WTC11 (cell line): ENCODE measurements around the gene PDZD2. TPM values are rescaled to one million over a fixed set of nuclear protein-coding genes. Genes with fewer than 3 reads are reported as not detected.

ENCODE experiments used
- ATAC-seq: fragments of 200-7000 bp; cut with Tn5 transposase; 2 replicates; pipeline ENCODE4 v1.10.0; 2021; ENCODE audit warnings: mild to moderate bottlenecking, moderate library complexity
- CTCF ChIA-PET: fragments of 300-600 bp; sonication (Branson Sonifier 250); formaldehyde crosslinking; loops from one replicate; lab custom pipeline; 2021; ENCODE audit warnings: antibody characterized with exemption; lab: Charles Lee
- POLR2A ChIA-PET: fragments of 350-600 bp; sonication (Branson Sonifier 250); formaldehyde crosslinking; loops from one replicate; lab custom pipeline; 2021; ENCODE audit warnings: antibody characterized with exemption; lab: Charles Lee
- DNase-seq: peaks from one replicate; pipeline ENCODE4 v3.0.0; 2021; ENCODE audit warnings: low spot score
- H3K27ac Mint-ChIP-seq: 2 replicates; pipeline ENCODE4 v1.8.0; 2021; ENCODE audit warnings: mixed read lengths
- H3K27me3 Mint-ChIP-seq: 2 replicates; pipeline ENCODE4 v1.8.0; 2021; ENCODE audit warnings: low read depth, mild to moderate bottlenecking, moderate library complexity, mixed read lengths
- H3K36me3 Mint-ChIP-seq: 2 replicates; pipeline ENCODE4 v1.8.0; 2021; ENCODE audit warnings: mixed read lengths
- H3K4me1 Mint-ChIP-seq: 2 replicates; pipeline ENCODE4 v1.8.0; 2022; ENCODE audit warnings: mixed read lengths
- H3K4me3 Mint-ChIP-seq: 2 replicates; pipeline ENCODE4 v1.8.0; 2021; ENCODE audit warnings: mild to moderate bottlenecking, moderate library complexity, mixed read lengths
- H3K9me3 Mint-ChIP-seq: 2 replicates; pipeline ENCODE4 v1.8.0; 2021; ENCODE audit warnings: mixed read lengths
- ATF1 ChIP-seq: sonication (generic); formaldehyde crosslinking; IDR thresholded peaks from 2 replicates; pipeline ENCODE4 v1.8.1; 2023; ENCODE audit warnings: mild to moderate bottlenecking, moderate library complexity, missing genetic modification reagents
- ERG ChIP-seq: fragments of 250-450 bp; sonication (Bioruptor Pico); IDR thresholded peaks from 2 replicates; pipeline ENCODE4 v1.8.0; 2021; ENCODE audit warnings: mild to moderate bottlenecking
- GRHL2 ChIP-seq: fragments of 250-450 bp; sonication (Bioruptor Pico); IDR thresholded peaks from 2 replicates; pipeline ENCODE4 v1.8.0; 2022; ENCODE audit warnings: mild to moderate bottlenecking, moderate library complexity; ENCODE audit not compliant: insufficient replicate concordance, severe bottlenecking
- MXD4 ChIP-seq: fragments of 250-450 bp; sonication (Bioruptor Pico); IDR thresholded peaks from 2 replicates; pipeline ENCODE4 v1.8.0; 2021; ENCODE audit warnings: mild to moderate bottlenecking, moderate library complexity, borderline replicate concordance
- NR2C2 ChIP-seq: sonication (generic); formaldehyde crosslinking; IDR thresholded peaks from 2 replicates; pipeline ENCODE4 v1.8.0; 2022; ENCODE audit warnings: mild to moderate bottlenecking, missing genetic modification reagents
- PRRX2 ChIP-seq: fragments of 250-450 bp; sonication (Bioruptor Pico); IDR thresholded peaks from 2 replicates; pipeline ENCODE4 v1.8.0; 2021; ENCODE audit warnings: mild to moderate bottlenecking
- RORB ChIP-seq: fragments of 250-450 bp; sonication (Bioruptor Pico); IDR thresholded peaks from 2 replicates; pipeline ENCODE4 v1.9.0; 2021; ENCODE audit warnings: mild to moderate bottlenecking
- SMAD3 ChIP-seq: sonication (generic); formaldehyde crosslinking; IDR thresholded peaks from 2 replicates; pipeline ENCODE4 v1.8.0; 2022; ENCODE audit warnings: missing genetic modification reagents, mild to moderate bottlenecking, borderline replicate concordance
- SMAD4 ChIP-seq: sonication (generic); formaldehyde crosslinking; IDR thresholded peaks from 2 replicates; pipeline ENCODE4 v1.8.0; 2022; ENCODE audit warnings: mild to moderate bottlenecking, missing genetic modification reagents
- SOX15 ChIP-seq: fragments of 250-450 bp; sonication (Bioruptor Pico); IDR thresholded peaks from 2 replicates; pipeline ENCODE4 v1.9.0; 2021; ENCODE audit warnings: mild to moderate bottlenecking
- TEAD1 ChIP-seq: sonication (generic); formaldehyde crosslinking; IDR thresholded peaks from 2 replicates; pipeline ENCODE4 v1.8.0; 2022; ENCODE audit warnings: mild to moderate bottlenecking, missing genetic modification reagents
- USF1 ChIP-seq: sonication (generic); formaldehyde crosslinking; IDR thresholded peaks from 2 replicates; pipeline ENCODE4 v1.8.0; 2022; ENCODE audit warnings: mild to moderate bottlenecking, missing genetic modification reagents
- total RNA-seq: library from RNA; stranded (reverse); gene quantifications from 3 replicates; pipeline ENCODE4 v1.2.3, GENCODE V29; 2021
- TF ChIP-seq, protein P1 (sequence below): sonication (generic); formaldehyde crosslinking; conservative IDR thresholded peaks from 2 replicates; pipeline ENCODE4 v1.8.1; 2023; ENCODE audit warnings: mild to moderate bottlenecking, low read depth, missing genetic modification reagents, moderate library complexity
- TF ChIP-seq, protein P2 (sequence below): sonication (generic); formaldehyde crosslinking; IDR thresholded peaks from 2 replicates; pipeline ENCODE4 v1.8.1; 2022; ENCODE audit warnings: mild to moderate bottlenecking, missing genetic modification reagents, moderate library complexity, borderline replicate concordance
- TF ChIP-seq, protein P3 (sequence below): fragments of 200-600 bp; IDR thresholded peaks from 2 replicates; pipeline ENCODE4 v1.8.0; 2022; ENCODE audit warnings: antibody characterized with exemption
- TF ChIP-seq, protein P4 (sequence below): sonication (generic); formaldehyde crosslinking; IDR thresholded peaks from 2 replicates; pipeline ENCODE4 v1.8.1; 2023; ENCODE audit warnings: mild to moderate bottlenecking, missing genetic modification reagents, moderate library complexity
- TF ChIP-seq, protein P5 (sequence below): sonication (generic); formaldehyde crosslinking; IDR thresholded peaks from 2 replicates; pipeline ENCODE4 v1.8.0; 2023; ENCODE audit warnings: missing genetic modification reagents, mild to moderate bottlenecking, borderline replicate concordance

PDZD2 gene
- total RNA-seq, 1 experiment from 2014 or later: 11.4 TPM

GRCh38 chr5:31682851-31683250 lies 43.9 kb downstream of the PDZD2 start:
- Mint-ChIP-seq H3K27ac (peak overlapping the region; percentile 80; the same call in 1 of the 2 replicates), H3K4me3 (no peak overlapping the region), H3K9me3 (no peaks in the 10 kb centered on the region), H3K36me3 (no peaks in the 10 kb centered on the region), H3K4me1 (peaks cover 31% of the 10 kb centered on the region), H3K27me3 (no peaks in the 10 kb centered on the region)
- ChIA-PET CTCF (interaction anchor here (0.7 to 2.4 kb wide), 6 partner anchors 11 to 126 kb away, joined by 3 to 11 read pairs (median 4); partner anchors contain the start of gene PDZD2), POLR2A (interaction anchor here (0.6 kb wide), 1 partner anchor 18 kb away, joined by 3 read pairs; no protein-coding TSS in a partner anchor)
- DNase-seq: no peak
- TF ChIP-seq ERG (no peak), NR2C2 (no peak), SMAD3 (CRISPR knock-in tag) (no peak), ATF1 (CRISPR knock-in tag) (no peak), SOX15 (CRISPR knock-in tag) (no peak), USF1 (no peak), RORB (CRISPR knock-in tag) (no peak), SMAD4 (CRISPR knock-in tag) (no peak), PRRX2 (CRISPR knock-in tag) (no peak), TEAD1 (no peak), MXD4 (CRISPR knock-in tag) (no peak), GRHL2 (CRISPR knock-in tag) (no peak)
- TF ChIP-seq, protein P1, sequence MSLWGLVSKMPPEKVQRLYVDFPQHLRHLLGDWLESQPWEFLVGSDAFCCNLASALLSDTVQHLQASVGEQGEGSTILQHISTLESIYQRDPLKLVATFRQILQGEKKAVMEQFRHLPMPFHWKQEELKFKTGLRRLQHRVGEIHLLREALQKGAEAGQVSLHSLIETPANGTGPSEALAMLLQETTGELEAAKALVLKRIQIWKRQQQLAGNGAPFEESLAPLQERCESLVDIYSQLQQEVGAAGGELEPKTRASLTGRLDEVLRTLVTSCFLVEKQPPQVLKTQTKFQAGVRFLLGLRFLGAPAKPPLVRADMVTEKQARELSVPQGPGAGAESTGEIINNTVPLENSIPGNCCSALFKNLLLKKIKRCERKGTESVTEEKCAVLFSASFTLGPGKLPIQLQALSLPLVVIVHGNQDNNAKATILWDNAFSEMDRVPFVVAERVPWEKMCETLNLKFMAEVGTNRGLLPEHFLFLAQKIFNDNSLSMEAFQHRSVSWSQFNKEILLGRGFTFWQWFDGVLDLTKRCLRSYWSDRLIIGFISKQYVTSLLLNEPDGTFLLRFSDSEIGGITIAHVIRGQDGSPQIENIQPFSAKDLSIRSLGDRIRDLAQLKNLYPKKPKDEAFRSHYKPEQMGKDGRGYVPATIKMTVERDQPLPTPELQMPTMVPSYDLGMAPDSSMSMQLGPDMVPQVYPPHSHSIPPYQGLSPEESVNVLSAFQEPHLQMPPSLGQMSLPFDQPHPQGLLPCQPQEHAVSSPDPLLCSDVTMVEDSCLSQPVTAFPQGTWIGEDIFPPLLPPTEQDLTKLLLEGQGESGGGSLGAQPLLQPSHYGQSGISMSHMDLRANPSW (CRISPR knock-in tag): no peak
- TF ChIP-seq, protein P2, sequence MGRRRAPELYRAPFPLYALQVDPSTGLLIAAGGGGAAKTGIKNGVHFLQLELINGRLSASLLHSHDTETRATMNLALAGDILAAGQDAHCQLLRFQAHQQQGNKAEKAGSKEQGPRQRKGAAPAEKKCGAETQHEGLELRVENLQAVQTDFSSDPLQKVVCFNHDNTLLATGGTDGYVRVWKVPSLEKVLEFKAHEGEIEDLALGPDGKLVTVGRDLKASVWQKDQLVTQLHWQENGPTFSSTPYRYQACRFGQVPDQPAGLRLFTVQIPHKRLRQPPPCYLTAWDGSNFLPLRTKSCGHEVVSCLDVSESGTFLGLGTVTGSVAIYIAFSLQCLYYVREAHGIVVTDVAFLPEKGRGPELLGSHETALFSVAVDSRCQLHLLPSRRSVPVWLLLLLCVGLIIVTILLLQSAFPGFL (CRISPR knock-in tag): no peak
- TF ChIP-seq, protein P3, sequence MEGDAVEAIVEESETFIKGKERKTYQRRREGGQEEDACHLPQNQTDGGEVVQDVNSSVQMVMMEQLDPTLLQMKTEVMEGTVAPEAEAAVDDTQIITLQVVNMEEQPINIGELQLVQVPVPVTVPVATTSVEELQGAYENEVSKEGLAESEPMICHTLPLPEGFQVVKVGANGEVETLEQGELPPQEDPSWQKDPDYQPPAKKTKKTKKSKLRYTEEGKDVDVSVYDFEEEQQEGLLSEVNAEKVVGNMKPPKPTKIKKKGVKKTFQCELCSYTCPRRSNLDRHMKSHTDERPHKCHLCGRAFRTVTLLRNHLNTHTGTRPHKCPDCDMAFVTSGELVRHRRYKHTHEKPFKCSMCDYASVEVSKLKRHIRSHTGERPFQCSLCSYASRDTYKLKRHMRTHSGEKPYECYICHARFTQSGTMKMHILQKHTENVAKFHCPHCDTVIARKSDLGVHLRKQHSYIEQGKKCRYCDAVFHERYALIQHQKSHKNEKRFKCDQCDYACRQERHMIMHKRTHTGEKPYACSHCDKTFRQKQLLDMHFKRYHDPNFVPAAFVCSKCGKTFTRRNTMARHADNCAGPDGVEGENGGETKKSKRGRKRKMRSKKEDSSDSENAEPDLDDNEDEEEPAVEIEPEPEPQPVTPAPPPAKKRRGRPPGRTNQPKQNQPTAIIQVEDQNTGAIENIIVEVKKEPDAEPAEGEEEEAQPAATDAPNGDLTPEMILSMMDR: no peak
- TF ChIP-seq, protein P4, sequence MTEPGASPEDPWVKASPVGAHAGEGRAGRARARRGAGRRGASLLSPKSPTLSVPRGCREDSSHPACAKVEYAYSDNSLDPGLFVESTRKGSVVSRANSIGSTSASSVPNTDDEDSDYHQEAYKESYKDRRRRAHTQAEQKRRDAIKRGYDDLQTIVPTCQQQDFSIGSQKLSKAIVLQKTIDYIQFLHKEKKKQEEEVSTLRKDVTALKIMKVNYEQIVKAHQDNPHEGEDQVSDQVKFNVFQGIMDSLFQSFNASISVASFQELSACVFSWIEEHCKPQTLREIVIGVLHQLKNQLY (CRISPR knock-in tag): no peak
- TF ChIP-seq, protein P5, sequence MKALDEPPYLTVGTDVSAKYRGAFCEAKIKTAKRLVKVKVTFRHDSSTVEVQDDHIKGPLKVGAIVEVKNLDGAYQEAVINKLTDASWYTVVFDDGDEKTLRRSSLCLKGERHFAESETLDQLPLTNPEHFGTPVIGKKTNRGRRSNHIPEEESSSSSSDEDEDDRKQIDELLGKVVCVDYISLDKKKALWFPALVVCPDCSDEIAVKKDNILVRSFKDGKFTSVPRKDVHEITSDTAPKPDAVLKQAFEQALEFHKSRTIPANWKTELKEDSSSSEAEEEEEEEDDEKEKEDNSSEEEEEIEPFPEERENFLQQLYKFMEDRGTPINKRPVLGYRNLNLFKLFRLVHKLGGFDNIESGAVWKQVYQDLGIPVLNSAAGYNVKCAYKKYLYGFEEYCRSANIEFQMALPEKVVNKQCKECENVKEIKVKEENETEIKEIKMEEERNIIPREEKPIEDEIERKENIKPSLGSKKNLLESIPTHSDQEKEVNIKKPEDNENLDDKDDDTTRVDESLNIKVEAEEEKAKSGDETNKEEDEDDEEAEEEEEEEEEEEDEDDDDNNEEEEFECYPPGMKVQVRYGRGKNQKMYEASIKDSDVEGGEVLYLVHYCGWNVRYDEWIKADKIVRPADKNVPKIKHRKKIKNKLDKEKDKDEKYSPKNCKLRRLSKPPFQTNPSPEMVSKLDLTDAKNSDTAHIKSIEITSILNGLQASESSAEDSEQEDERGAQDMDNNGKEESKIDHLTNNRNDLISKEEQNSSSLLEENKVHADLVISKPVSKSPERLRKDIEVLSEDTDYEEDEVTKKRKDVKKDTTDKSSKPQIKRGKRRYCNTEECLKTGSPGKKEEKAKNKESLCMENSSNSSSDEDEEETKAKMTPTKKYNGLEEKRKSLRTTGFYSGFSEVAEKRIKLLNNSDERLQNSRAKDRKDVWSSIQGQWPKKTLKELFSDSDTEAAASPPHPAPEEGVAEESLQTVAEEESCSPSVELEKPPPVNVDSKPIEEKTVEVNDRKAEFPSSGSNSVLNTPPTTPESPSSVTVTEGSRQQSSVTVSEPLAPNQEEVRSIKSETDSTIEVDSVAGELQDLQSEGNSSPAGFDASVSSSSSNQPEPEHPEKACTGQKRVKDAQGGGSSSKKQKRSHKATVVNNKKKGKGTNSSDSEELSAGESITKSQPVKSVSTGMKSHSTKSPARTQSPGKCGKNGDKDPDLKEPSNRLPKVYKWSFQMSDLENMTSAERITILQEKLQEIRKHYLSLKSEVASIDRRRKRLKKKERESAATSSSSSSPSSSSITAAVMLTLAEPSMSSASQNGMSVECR: no peak
- ATAC-seq: peak; percentile 35; the same call in 1 of the 2 replicates
